Inflammatory macrophage (primary cell): ENCODE data around the gene STK11.

Experiments
- DNase-seq, 2 donors: peaks; one replicate each; pipeline ENCODE4 v3.0.0-alpha.2; 2020 to 2022

Gene STK11

DNA sequence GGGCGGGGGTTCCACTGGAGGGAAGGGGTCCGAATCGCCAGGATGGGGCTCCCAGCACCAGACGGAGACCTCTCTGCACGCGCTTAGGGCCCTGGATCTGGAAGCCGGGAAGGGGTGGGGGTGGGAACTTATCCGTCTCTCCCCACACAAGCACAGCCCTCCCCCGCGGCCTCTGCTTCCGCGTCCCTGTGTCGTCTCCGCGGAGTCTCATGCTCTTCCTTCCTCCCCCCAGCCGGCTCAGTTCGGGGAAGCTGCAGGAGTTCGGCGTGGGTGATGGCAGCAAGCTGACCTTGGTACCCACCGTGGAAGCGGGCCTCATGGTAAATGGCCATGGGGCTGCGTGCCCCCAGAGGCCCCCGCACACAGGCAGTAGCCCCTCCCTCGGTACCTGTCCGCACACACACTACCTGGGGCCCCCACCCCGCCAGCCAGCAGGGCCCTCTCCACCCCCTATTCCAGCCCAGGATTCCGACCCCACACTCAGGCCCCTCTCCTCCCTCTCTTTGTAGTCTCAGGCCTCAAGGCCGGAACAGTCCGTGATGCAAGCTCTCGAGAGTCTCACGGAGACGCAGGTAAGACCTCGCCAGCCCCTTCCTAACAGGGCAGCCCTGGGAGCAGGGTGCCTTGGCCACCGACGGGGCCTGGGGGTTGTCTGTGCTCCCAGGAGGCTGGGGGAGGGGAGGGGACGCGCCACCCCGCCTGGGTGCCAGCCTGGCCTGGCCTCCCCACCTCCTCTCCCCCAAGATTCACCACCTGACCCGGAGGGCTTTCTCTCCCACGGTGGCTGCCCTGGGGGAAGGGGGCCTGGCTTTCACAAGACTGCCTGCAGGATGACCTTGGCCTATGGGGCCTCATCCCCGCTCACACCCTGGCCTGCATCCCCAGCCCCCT lies 46.0 kb downstream of the STK11 start:
- DNase-seq = peak; percentile 94 to 97

DNA sequence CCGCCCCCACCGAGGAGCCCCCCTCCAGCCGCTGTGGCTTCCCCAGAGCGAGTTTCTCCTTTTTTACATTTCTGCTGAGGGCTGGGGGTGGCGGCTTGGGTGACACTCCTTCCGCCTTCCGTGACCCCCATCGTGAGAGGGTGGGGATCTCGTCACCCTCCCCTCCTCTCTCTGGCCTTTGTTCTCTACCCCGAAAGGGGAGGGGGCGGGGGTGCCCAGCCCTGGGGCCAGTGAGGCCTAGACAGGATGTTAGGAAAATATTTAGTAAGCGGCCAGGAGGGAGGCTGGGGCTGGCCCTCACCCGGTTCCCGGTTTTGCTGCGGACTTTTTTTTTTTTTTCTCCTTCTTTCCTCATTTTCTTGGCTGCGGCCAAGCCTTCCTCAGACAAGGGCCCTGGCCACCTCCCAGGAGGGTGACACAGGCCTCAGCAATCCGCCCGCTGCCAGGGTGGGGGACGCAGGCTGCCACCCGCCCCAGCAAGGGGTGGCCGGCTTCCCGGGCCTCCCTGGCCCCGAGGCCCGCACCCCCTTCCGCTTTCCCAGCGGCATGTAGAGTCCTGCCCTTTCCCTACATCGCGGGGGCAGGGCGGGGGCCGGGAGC lies 46.7 kb downstream of the STK11 start:
- peak; percentile 93 to 96 for DNase-seq

DNA sequence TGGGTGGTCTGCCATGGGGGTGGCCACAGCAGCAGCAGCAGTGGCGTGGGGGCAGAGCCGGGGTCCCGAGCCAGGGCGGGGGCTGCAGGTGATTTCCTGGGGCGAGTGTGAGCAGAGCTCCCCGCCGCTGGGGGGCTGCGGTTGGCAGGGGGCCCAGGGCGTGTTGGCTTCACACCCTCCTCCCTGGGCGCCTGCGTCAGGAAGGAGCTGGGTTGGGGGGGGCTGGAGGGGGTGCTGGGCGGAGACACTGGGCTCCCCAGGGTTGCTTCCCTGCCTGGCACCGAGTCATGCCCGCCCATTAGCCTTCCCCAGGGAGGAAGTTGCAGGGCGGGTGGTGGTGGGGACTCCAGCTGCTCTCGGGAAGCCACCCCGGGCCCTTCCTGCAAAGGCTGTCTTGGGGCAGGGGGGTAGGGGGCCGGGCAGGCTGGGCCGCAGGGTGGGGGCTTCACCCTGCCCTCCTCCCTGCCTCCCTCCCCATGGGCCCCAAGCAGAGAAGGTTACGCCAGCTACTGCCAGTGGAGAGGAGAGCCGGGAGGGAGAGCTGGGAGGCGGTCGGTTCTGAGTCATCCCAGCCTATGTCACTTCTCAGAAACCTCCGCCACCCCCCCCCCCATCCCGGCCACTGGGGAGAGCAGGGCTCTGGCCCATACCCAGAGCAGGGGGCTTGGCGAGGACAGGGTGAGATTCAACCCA lies 47.4 kb downstream of the STK11 start:
- DNase-seq = peak; percentile 92 to 94

DNA sequence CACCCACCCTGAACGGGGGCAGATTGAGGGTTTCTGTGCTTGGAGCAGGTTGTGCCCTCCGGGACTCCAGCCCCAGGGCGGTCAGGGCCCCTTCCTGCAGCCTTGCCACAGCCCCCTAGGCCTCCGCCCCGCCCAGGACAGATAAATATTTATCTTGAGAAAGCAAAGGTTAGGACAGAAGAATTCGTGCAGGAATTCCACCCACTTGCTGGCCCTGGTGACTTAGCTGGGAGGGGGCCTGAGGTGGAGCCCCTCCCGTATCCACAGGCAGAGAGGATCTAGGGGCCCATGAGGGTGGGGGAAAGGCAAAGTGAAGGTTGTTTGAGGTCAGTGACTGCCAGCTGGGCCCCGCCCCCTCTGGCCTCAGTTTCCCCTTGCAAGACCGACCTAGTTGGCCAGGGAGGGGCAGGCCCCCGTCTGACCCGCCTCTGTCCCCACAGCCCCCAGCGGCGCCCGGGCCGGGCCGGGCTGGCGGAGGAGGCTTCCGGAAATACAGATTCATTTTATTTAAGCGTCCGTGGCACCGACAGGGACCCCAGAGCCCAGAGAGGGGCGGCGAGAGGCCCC lies 48.0 kb downstream of the STK11 start:
- DNase-seq = no peak

DNA sequence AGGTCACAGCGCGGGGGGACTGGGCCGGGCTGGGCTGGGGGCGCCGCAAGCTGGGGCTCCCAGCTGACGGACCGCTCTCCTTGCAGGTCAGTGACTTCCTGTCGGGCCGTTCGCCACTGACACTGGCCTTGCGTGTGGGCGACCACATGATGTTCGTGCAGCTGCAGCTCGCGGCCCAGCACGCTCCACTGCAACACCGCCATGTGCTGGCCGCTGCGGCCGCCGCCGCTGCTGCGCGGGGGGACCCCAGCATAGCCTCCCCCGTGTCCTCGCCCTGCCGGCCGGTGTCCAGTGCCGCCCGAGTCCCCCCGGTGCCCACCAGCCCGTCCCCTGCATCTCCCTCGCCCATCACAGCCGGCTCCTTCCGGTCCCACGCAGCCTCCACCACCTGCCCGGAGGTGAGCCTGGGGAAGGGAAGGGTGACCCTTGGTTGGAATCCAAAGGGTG lies 48.5 kb downstream of the STK11 start:
- DNase-seq = peak in 1 of 2 donors; percentile 68

DNA sequence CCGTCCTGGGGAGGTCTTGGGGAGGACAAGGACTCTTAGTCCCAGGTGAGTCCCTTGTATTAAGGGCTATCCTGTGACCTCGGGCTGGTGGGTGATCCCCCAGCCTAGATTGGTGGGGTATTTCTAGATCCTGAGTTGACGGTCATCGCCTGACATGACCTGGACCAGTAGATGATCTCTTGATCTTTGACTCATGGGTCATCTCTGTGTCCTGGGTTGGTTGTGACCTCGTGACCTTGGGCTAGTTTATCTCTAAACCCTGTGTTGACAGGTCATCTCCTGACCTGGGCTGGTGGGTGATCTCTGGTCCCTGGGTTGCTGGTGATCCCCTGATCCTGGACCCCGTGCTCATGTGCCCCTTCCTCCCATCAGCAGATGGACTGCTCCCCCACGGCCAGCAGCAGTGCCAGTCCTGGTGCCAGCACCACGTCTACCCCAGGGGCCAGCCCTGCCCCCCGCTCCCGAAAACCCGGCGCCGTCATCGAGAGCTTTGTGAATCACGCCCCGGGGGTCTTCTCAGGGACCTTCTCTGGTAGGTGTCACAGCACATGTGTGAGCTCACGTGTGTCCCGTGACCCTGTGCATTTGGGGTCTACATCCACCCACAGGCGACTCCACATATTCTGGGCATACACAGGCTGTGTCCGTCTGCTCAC lies 49.1 kb downstream of the STK11 start:
- DNase-seq = no peak

DNA sequence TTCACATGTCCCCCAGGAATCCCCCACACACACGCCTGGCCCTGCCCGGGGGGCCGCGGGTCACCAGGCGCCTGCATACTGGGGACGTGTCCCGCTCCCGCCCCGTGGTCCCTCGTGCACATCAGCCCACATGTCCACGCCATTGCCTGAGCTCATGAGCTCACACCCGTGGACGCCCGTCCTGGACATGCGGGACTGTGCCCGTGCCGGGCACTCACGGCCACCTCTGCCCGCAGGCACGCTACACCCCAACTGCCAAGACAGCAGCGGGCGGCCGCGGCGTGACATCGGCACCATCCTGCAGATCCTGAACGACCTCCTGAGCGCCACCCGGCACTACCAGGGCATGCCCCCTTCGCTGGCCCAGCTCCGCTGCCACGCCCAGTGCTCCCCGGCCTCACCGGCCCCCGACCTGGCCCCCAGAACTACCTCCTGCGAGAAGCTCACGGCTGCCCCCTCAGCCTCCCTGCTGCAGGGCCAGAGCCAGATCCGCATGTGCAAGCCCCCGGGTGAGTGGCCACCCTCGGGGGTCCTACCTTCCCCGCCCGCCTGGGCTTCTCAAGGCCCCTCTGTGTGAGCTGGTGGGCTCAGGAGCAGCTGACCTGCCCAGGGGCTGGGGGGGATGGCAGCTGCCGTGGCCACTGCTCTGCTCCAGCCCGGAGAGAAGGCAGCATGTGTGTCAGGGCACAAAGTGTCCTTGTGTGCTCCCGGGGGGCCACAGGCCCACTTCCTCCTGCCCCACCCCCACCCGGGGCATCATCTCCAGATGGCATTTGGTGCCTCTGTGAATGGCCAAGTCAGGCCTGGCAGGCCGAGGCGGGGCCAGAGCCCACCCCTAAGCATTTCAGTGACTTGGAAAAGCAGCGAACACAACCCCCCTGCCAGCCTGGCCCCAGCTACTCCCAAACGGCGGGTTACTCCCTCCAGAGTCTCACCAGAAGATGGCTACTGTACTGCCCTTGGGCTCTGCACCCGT lies 49.9 kb downstream of the STK11 start:
- no peak for DNase-seq

DNA sequence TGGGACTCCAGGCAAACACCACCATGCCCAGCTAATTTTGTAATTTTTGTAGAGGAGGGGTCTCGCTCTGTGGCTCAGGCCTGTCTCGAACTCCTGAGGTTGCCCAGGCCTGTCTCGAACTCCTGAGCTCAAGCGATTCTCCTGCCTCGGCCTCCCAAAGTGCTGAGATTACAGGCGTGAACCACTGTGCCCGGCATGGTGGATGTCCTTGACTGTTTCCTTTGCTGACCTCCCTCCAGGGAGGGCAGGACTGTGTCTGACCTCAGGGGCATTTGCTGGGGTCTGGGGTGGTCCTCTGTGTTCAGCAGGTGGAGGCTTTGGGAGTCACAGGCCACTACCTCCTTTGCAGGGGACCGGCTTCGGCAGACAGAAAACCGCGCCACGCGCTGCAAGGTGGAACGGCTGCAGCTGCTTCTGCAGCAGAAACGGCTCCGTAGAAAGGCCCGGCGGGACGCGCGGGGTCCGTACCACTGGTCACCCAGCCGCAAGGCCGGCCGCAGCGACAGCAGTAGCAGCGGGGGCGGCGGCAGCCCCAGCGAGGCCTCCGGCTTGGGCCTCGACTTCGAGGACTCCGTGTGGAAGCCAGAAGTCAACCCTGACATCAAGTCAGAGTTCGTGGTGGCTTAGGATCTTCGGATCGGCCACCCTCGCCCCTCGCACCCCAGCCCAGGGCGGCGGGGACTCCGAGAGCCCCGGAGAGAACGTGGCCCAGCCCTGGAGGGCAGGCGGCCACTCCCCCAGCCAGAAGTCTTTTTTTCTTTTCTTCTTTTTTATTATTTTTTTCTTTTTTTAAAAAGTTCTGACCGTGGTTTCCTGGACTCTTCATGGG lies 51.3 kb downstream of the STK11 start:
- no peak for DNase-seq

DNA sequence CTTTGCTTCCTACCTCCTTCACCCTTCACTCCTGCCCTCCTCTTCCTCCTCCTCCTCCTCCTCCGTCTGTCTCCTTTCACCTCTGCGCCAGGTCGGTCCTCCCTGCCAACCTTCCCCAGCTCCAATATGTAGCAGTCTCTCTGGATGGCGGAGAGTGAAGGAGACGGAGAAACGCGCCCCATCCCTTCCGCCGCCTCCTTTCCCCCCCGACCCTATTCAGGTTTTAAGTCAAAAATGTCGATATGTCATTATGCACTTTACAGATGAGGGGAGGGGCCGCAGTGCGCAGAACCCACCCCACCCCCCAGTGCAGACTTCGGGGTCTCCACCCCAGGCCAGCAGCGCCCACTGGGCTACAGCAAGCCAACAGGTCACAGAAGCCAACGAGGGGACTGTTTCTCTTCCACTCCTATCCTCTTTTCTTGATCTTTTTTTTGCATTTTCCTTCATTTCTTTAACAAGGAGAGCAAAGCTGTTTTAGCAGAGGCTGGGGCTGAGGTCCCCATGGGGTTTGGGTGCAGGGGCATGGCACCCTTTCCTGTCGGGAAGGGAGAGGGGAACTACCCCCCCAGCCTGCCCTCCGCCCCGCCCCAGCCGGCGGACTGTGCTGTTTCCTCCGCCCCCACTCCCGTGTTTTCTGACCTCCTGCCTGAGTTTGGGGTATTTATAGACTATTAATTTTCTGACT lies 52.0 kb downstream of the STK11 start:
- peak in 1 of 2 donors; percentile 47 for DNase-seq

DNA sequence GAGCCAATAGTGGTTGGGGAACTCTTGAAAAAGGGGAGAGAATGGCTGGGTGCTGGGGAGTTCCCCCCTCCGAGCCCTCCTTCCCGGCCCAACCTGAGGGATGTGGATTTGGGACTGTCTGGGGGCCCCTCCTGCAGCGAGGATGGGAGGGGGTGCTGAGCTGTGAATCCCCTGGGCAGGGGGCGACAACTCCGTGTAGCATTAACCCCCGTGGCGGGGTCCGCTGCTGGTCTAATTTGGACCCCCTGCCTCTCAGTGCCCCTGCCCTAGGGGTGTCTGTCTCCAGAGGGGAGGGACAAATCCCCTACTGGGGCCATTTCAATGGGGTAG lies 52.5 kb downstream of the STK11 start:
- no peak for DNase-seq

DNA sequence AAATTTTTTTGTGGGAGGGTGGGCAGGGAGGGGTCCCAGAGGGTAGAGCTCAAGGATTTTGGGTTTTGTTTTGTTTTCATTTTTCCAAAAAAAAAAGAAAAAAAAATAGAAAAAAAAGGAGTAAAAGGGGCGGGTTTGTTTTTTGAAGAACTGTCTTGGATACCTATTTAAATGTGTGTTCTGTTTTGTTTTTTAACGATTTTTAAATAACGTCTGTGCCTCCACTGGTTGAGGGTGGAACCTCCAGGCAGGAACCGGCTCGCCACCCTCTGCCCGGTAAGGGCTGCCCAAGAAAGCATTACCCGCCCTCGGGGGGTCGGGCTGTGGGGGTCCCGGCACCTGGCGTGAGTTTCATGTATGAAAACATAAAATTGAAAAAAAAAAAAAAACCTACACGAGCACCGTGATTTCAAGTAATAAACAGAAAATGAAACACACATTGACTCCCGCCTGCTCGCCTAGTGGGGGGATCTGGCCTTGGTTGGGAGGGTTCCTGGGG lies 53.2 kb downstream of the STK11 start:
- DNase-seq = no peak

DNA sequence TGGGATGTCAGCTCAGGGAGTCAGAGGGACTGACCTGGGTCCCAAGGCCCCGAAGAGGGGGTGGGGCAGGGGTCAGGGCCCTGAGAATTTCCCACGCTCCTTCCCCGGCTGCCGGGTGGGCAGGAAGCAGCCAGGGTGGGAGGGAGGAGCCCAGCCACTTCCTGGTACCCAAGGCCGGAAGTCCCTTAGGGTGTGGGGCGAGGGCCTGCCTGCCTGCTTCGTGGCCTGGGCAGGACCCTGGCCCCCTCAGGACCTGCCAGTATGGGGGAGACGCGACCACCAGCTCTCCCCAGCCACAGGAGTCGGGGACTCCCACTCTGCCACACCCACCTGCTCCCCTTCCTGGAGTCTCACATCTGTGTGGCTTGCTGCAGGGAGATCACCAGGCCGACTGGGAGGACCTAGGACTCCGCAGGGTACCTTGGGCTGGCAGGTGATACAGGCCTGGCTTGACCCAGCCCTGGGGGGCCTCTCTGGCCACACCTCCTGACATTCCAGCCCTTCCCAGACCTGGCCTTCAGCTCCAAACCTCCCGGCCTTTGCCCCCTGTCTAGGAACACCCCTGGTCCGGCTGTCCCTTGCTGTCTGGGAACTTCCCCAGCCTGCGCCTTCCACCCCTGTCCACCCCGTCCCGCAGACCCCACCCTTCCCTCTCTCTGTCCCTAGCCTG lies 53.8 kb downstream of the STK11 start:
- peak; percentile 54 to 66 for DNase-seq

DNA sequence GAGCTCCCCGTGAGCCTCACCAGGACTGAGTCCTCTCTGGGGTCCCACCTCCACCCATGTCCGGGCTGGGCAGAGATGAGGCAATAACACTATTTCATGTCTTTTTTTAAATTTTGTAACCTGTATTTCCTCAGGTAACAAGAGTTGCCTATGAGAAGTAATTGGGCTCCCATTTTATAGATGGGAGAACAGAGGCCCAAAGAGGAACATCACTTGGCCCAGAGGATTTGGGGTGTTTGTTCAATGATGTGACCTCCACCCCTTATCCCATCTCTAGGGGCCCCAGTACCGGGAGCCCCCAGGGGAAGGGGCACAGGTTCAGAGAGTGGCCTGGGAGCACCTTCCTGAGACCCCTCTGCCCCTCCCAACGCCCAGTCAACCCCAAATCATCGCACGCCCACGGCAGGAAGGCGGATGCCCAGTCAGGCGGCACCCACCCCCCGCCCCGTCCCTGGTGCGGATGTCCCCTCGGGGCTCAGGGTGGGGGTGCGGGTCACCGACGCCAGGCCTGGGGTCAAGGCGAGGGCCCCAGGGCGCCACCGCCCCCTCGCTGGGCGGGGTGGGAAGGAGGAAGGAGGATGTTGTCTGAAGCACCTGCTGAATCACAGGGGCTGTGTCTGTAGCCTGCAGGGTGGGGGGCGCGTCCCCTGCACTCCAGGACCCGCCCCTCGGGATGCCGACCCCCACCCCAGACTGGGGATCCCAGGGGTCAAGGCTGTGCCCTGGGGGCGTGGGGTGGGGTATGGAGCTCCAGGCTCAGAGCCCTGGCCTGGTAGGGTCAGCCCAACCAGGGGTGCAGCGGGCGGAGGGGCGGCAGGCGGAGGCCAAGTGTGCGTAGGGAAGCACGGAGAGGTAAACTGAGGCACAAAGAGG lies 54.5 kb downstream of the STK11 start:
- DNase-seq = peak; percentile 52 to 76

DNA sequence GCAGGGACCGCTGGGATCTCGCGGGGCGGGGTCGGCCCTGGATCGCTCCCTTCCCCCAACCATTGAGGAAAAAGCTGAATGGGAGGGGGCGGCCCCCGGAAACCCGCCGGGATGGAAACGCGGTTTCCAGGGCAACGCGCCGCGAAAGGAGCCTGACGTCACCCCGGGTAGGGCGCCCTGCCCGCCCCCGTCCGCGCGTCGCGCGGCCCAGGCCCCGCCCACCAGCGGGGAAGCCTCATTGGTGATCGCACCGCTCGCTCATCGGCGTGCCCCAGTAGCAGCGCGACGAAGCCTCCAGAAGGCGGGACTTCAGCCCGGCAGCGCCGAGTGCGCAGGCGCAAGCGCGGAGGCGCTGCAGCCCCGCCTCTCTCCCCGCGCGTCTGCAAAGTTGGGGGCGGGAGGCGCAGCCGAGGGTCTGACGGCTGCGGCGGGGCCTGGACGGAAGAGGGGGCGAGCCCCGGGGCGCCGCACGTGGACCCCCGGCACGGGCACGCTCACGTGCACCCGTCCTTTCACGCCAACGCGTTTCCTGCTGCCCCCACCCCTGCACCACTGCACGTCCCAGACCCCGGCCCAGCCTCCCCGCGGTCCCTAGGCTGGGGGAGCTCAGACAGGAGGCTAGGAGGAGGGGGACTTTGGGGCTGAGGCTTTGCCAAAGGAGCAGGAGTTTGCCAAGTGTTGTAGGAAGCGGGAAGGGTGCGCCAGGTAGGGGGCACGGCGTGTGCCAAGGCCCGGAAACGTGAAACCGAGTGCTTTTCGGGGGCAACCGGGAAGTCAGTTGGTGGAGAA lies 55.4 kb downstream of the STK11 start:
- DNase-seq = peak; percentile 98 to 99

DNA sequence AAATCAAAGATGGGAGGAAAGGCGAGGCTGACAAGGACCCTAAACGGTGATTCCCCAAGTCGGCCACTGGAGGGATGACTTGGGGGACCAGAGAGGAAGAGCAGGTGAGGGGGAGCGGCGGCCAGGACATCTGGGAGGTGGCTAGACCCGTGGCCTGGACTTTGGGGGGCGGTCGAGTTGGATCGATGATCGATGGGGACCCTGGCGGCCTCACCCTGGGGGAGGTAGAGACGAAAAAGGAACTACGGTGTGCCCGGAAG lies 55.9 kb downstream of the STK11 start:
- DNase-seq = no peak

DNA sequence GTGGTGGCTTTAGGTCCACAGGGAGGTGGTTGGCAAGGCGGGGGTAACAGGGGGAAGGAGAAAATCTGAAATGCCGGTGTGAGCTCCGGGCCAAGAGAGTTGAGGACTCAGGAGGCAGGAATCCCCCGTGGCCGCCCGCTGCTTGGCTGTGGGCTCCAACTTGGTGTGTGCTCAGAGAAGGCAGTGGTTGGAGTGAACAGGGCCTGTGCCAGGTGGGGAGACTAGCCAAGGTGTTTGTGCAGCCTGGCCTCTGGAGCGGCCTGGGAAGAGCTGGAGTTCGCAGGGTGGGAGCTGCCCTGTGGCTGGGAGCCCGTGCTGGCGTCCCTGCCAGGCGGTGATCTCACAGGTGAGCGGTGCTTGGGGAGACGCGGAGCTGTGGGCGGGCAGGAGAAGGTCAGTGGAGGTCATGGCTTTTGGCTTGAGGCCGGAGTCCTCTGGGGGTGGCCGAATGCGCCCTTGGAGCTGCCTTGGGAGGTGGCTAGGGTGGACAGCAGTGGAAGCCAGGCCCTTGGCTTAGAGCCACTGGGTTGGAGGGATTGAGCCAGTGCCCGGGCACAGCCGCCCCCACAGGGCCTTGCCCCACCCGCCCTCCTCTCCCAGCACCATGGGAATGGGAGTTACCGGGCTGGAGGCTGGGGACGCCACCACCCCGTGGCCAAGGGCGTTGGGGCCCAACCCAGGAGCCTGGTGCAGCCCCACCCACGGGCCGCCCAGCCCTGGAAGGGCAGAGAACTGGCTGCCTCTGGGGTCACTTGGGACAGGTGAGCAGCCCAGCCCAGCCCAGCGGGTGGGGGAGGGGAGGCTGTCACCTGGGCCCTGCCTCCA lies 56.4 kb downstream of the STK11 start:
- peak in 1 of 2 donors; percentile 27 for DNase-seq
